ELR (cell line): Measurements from ENCODE around the gene RFTN1.

Experiments used
- DNase-seq: peaks from one replicate; pipeline ENCODE4 v3.0.0-alpha.2; 2015; ENCODE audit warnings: low read depth

The RFTN1 gene

DNA sequence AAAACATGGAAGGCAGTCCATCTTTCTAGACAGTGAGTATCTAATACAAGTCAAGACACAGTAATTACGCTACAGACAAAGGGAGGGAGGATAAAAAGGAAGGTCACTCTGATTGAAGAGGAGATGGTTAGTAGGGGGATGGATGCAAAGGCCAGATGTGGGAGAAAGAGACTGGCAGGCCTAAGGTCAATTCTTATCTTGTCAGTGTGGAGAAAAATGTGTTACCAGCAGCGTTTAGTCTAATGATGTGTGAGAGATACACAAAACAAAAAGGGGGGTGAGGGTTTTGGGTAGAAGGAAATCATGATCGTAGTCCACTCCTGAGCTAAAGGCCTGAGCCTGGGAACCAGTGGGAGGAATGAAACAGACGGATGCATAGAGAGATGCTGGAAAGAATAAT, 46.7 kb downstream of the RFTN1 start:
- DNase-seq, result no peak

GRCh38 chr3:16464511-16465148, 48.9 kb downstream of the RFTN1 start:
- DNase-seq, result no peak

GRCh38 chr3:16463914-16464313, 49.6 kb downstream of the RFTN1 start:
- DNase-seq, result no peak

DNA sequence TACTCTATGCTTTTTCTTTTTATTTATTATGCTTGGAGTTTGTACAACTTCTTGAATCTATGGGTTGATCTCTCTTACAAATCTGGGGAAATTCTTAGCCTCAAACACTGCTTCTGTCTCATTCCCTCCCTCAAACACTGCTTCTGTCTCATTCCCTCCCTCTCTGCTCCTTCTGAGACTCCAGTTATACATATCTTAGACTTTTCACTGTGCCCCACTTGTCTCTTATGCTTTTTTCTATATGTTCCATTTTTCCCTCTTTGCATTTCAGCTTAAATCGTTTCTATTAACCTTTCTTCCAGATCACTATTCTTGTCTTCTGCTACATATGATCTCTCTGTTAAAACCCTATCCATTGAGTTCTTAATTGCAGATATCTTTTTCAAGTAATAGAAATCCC, 50.4 kb downstream of the RFTN1 start:
- no peak for DNase-seq

DNA sequence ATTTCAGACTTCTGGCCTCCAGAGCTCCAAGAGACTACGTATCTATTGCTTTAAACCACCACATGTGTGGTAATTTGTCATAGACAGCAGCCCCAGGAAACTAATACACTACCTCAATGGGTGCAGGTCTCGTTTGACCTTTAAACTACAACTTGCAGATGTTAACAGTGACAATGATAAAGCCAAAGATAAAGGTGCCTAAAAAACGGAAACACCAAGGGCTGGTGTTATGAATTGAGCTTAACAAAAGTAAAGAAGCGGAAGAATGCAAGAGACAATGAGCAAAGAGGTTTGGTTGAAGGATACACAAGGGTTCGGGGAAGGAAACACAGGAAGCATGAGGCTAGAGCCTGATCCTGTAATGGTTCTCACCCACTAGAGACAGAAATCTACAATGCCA, 50.8 kb downstream of the RFTN1 start:
- DNase-seq, result no peak

- no peak for DNase-seq
These were observed 51.8 kb downstream of the RFTN1 start for GRCh38 chr3:16461463-16462245.

DNA sequence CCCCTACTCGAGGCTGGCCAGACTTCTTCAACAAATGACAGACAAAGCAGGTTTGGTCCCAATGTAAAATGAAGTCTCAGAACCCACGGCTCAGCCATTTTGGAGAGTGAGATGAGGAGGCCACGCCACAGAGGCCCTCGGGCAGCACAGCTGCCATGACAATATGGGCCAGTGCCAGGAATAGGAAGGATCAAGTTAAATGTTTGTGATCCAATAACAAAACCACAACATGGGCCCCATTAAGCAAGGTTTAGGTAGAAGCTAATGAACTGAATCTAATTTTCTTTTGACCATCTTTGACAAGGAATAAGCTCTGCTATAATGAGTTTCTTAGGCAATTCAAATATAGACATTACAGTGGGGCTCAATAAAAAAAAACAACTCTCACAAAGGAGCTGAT, 52.6 kb downstream of the RFTN1 start:
- no peak for DNase-seq

DNA sequence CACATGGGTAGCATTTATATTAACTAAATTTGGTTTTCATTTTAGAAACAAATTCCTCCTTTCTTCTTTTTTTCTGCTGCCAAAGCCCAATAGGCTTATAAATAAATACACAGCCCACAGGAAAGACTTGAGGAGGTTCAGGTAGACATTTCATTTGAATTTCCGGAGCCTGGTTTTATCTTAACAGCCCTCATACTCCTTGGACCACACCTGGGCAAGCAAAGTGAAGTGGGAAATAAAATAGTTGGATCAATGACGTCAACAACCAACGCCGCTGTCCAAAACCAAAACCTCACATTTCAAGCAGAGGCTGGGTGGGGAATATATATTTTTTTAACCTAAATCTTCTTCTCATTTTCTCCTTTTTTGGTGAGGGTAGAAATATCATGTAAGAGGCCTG, 53.2 kb downstream of the RFTN1 start:
- DNase-seq, result no peak

GRCh38 chr3:16456784-16457415, 56.6 kb downstream of the RFTN1 start:
- no peak for DNase-seq

DNA sequence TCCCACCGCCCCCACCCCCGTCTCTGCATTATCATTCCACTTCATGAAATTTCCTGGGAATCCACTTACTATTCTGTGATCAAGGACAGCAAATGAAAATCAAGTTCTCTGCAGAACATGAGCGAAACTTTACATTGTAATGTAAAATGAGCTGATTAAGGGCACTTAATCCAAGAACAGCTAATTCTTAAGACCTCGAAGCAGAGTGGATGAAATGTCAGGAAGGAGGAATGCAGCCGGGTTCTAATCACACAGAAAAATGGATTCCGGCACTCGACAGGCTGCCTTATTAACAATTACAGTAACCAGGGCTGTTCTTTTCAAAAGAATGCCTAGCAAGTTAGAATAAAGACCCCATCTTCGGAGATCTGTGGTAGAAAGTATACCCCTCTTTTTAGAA, 57.5 kb downstream of the RFTN1 start:
- no peak for DNase-seq

GRCh38 chr3:16455001-16455400, 58.5 kb downstream of the RFTN1 start:
- no peak for DNase-seq

DNA sequence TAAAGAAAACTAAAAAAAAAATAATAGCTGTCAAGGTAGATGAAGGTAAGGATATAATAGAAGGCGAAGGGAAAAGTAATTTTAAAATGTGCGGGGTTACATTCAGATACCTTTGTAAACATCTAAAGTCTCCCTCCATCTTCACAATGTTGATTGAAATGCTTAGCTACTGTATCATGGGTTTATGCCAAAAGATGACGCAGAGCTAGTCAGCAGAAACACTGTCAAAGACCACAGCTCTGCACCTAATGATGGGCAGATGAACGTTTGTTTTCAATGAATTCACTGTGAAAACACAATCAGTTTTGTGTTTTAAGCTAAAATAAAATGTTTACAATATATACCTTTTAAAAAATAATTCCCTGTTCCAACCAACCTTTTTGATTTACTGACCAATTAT, 61.2 kb downstream of the RFTN1 start:
- DNase-seq, result peak; percentile 83

DNA sequence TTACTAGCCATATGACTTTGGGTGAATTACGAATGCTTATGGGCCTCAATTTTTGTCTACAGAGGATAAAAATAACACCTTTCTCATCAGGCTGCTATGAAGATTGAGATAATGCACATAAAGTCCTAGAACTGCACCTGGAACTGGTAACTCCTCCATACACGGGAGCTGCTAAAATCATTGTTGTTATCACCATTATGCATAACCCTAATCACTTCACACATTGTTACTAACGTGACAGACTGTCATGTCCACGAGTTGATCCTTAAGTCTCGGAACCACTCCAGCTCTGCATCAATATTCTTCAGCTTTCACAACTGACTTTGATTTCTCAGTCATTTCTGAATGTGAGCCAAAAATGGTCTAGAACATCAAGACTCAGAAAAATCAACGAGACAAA, 64.1 kb downstream of the RFTN1 start:
- DNase-seq, result no peak

DNA sequence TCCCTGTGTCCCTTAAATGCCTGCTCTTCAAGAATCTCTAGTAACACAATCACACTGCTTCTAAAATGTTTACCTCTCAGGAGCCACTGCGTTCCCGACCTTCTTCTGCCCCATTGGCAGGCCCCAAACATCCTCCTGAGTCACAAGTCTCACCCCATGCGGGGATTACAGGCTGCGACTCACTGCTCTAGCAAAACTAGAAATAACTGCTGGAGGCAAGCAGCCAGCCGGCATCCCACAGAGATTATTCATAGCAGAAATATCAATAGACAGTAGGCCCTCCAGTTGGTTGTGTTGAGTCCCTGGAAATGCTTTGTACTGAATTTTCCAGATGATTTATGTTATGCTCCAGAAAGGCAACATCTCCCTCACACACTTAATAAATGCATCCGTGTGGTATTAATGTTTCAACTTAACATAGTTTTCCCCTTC, 64.8 kb downstream of the RFTN1 start:
- DNase-seq, result peak; percentile 95

DNA sequence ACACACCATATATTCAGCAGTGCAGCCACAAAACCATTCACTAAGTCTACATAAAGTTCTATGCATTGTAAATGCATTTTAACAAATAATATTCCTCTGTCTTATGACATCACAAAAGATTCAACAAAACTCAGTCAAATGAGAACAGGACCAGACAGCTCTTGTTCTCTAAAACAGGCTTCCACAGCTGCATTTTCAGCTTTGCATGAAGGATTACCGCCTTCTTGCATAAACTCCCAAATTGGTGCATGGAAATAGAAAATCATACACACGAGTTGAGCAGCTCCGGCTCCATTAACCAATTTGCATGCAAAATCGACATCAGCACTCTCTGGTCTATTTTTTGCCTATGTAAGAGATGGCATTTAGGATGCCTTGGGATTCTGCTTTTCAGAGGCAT, 66.4 kb downstream of the RFTN1 start:
- no peak for DNase-seq

DNA sequence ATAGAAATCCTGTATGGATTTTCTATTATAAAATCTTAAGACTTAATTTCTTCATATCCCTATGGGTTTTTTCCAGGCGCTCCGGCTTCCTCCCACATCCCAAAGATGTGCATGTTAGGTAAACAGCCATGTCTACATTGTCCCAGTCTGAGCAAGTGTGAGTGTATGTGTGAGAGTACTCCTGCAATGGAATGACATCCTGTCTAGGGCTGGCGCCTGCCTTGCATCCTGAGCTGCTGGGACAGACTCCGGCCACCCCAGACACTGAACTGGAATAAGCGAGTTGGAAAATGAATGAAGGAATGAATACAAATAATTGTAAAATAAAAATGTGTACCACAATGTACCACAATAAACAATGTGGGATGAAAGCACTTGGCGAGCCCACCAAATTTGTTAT, 69.2 kb downstream of the RFTN1 start:
- no peak for DNase-seq

DNA sequence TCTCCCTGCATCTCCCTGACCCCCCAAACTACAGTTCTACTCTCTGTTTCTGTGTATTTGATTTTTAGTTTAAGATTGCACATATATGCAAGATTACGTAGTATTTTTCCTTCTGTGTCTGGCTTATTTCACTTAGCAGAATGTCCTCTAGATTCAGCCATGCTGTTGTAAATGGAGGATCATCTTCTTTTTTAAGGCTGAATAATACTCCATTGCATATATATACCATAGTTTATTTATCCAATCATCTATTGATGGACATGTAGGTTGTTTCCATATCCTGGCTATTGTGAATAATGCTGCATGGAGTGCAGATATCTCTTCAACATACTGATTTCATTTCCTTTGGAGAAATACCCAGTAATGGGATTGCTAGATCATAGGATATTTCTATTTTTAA, 70.8 kb downstream of the RFTN1 start:
- DNase-seq, result no peak

GRCh38 chr3:16441371-16441875, 72.1 kb downstream of the RFTN1 start:
- DNase-seq, result no peak

DNA sequence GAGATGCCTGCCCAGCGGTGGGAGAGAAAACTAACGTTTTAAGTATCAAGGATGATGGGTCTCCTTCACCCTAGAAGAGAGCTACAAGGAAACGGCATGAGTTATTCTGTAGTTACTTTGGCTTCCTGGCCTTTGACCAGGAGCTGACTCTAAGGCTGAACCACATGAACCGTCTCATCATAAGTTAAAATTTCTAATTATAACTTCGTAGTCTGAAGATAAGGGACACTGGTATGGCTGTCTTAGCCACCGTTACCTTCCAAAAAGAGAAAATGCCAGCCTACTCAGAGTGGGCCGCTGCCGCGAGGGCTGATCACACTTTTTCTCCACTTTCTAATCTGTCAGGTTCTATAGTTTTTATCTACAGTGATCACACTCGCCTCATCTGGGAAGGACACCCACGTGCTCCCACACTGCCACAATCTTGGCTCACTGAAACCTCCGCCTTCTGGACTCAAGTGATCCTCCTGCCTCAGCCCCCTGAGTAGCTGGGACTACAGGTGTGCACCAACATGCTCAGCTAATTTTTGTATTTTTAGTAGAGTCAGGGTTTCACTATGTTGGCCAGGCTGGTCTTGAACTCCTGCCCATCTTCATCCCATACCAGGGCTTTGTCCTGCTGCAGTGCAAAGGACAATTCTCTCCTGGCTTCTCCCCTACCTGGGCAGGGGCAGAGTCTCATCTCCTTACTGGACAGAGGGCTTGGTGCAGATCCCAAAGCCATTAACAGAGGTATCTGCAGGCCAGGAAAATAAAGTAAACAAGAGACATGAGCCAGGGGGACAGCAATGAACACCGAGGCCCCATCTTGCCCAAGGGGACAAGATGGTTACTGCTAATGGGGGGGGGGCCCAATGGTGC, 73.4 kb downstream of the RFTN1 start:
- no peak for DNase-seq

- DNase-seq, result no peak
These were observed 74.2 kb downstream of the RFTN1 start for GRCh38 chr3:16439163-16439847.

DNA sequence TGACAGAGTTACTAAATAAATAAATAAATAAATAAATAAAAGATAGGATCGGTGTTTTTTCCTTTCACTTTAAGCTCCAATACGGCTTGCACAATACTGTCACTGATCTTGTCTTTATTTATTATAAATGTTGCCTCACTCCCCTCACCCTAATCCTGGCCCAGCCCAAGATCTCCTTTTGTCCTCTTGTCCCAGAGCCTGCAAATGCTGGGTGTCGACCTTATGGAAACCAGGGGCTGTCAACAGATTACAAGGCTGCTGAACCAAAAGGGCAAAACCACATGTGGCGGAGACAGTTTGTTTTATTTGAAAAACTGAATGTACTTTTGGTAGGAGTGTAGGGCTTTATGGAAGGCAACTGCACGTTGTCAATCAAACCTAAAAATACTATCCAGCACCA, 75.9 kb downstream of the RFTN1 start:
- no peak for DNase-seq

- no peak for DNase-seq
These were observed 79.8 kb downstream of the RFTN1 start for GRCh38 chr3:16433701-16434151.
